GM18508 (cell line): ENCODE data around the gene EMC9.

Source experiments
- ATAC-seq: cut with Tn5 transposase; IDR thresholded peaks from one replicate; pipeline ENCODE4 v1.9.1; 2021; ENCODE audit warnings: moderate number of reproducible peaks; ENCODE audit not compliant: insufficient read depth, unreplicated experiment

The EMC9 gene

GRCh38 chr14:24132976-24133375 lies 8.4 kb downstream of the EMC9 start:
- ATAC-seq, result no peak

GRCh38 chr14:24132061-24132685 lies 9.2 kb downstream of the EMC9 start:
- no peak for ATAC-seq

GRCh38 chr14:24131549-24131966 lies 9.8 kb downstream of the EMC9 start:
- no peak for ATAC-seq

- no peak for ATAC-seq
Observed at GRCh38 chr14:24130717-24131548, 10.5 kb downstream of the EMC9 start.

GRCh38 chr14:24130380-24130716 lies 11.0 kb downstream of the EMC9 start, which contains the start of gene FITM1:
TSS of gene FITM1 (plus strand) at chr14:24130659. CDS start at chr14:24131564, 905 bp downstream.
- ATAC-seq, result no peak

- ATAC-seq, result no peak
Observed at GRCh38 chr14:24129410-24129998, 11.9 kb downstream of the EMC9 start.

GRCh38 chr14:24127673-24128072 lies 13.7 kb downstream of the EMC9 start:
- ATAC-seq, result no peak

GRCh38 chr14:24126939-24127338 lies 14.5 kb downstream of the EMC9 start:
- no peak for ATAC-seq

GRCh38 chr14:24123424-24124417 lies 17.7 kb downstream of the EMC9 start:
- ATAC-seq, result no peak

GRCh38 chr14:24122898-24123297 lies 18.5 kb downstream of the EMC9 start:
- no peak for ATAC-seq

GRCh38 chr14:24122416-24122815 lies 19.0 kb downstream of the EMC9 start:
- no peak for ATAC-seq

GRCh38 chr14:24121210-24121609 lies 20.2 kb downstream of the EMC9 start:
- no peak for ATAC-seq

GRCh38 chr14:24119691-24120090 lies 21.7 kb downstream of the EMC9 start:
- no peak for ATAC-seq

GRCh38 chr14:24117179-24117578 lies 24.2 kb downstream of the EMC9 start:
- no peak for ATAC-seq

GRCh38 chr14:24116128-24116814 lies 25.1 kb downstream of the EMC9 start:
- no peak for ATAC-seq

GRCh38 chr14:24115422-24116127 lies 25.8 kb downstream of the EMC9 start:
- ATAC-seq, result no peak

- ATAC-seq, result peak; percentile 79
Observed at GRCh38 chr14:24114532-24115421, 26.6 kb downstream of the EMC9 start, which contains the start of the genes DCAF11 and NRL. TSS of gene DCAF11 (plus strand) at chr14:24114777. CDS start at chr14:24115595, 818 bp downstream. TSS of gene NRL (minus strand) at chr14:24114949. CDS start at chr14:24082848, 32,101 bp downstream.
